IPS-NIHi7 (cell line): ENCODE measurements around the gene MCM3AP.

Experiments used
- DNase-seq: peaks from one replicate; pipeline ENCODE4 v3.0.0; 2012; ENCODE audit warnings: mixed read lengths; ENCODE audit errors: extremely low spot score

Gene MCM3AP

DNA sequence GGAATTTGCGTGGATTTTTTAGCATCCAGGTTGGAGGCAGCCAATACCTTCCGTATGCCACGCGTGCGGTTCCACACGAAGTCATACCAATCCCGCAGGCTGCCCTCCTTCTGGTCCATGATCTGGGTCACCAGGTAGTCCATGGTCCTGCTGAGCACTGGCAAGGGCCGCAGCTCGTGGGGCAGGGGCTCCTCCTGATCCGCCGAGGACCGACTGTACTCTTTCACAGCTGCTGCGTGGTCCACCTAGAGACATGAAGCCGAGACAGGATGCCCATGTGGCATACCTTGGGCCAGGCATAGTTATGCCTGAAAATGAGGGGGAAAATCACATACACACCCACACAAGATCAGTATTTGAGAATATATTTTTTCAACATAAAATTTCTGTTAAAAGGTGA, 12.1 kb downstream of the MCM3AP start:
- DNase-seq, result no peak

DNA sequence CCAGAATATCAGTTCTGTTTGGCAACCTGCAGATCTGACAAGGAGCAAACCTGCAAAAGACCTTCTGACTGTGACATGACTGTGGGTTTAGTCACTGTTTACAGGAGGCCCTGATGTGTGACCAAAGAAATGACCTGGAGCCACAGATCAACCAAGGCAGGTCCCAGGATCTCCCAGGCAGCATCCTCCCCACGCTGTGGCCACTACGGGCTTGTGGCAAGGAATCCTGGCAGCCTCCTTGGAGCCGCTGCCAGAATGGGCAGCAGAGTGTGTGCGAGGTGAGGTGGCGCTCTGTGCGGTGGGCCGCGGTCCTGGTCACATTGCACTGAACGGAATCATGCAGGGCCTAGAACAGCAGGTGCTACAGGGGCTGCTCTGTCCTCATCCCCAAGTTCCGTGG, 15.9 kb downstream of the MCM3AP start:
- peak; percentile 6 for DNase-seq

DNA sequence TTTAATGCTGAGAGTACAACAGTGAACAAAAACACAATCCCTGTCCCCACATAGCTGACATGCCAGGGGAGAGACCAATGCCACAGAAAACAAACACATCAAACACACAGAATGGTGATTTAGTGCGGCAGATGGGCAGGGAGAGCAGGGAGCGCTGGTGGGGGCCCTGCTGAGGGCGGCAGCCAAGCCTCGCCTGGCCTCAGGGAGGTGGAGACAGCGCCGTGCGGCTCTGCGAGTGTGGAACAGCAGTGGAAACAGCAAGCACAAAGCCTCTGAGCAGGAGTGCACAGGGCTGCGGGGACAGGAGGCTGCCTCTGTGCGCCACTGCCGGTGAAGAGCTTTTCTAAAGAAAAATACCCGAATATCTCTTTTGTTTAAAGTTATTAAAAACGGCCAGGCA, 17.0 kb downstream of the MCM3AP start:
- peak; percentile 10 for DNase-seq

DNA sequence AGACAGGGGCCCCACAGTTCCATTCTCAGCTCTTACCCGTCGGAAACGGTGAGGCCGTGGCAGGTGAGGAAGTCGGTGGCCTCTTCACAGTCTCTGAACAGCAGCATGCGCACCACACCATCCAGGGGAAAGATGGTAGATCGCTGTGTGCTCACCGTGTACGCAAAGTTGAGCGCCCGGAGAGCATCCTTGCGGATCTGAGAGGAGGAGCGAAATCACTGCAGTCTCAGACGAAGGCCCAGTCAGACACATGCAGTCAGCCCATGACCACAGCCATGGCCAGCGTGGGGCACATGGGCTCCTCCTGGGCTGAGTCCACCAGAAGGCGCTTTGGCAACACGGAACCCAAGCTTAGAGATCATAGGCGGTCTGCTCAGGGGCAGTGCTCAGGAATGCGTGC, 18.5 kb downstream of the MCM3AP start:
- no peak for DNase-seq

DNA sequence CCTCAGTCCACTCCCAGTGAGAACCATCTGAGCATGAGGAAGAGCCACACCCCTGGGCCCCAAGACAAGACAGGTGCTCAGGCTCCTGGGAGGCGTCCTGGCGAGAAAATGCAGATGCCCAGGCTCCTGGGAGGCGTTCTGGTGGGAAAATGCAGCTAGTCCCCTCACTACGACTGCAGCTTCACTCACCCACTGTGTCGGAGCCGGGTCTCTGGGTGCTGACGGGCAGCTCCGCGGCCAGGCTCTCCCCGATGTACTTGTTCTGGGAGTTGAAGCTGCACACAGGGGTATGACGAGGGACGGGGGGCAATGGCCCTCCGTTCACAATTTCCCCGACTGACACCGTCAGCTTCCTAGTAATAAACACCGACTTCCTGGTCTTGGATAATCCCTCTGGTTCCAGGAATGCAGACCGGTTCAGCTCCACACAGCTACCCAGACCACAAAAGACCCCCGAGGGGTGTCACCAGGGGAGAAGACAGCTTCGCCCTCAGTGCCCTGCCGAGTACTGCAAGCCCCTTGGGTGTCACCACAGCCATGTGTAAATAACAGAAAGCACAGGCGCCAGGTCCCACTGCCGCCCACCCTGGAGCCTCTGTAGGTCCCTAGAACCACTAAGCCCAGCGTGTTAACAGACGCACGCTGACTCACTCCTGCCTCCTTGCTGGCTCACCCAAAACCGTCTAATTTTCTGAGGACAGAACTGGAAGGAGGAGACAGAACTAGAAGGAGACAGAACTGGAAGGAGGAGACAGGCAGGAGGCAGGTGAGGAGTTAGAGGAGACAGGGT, 19.5 kb downstream of the MCM3AP start:
- no peak for DNase-seq

DNA sequence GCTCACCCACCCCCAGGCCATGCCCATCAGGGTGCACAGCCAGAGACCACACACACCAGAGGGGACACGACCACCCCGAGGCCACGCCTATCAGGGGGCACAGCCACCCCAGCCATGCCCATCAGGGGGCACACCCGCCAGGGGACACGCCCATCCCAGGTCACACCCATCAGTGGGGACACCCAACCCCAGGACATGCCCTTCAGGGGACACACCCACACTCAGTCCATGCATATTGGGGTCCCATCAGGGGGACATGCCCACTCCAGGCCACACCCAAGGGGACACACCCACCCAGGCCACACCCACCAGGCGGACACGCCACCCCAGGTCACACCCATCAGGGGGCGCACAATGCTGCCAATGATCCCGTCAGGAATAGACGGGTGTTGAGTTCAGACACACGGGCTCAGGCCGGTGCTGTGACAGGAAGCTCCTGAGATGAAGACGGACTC, 20.7 kb downstream of the MCM3AP start:
- DNase-seq, result no peak

DNA sequence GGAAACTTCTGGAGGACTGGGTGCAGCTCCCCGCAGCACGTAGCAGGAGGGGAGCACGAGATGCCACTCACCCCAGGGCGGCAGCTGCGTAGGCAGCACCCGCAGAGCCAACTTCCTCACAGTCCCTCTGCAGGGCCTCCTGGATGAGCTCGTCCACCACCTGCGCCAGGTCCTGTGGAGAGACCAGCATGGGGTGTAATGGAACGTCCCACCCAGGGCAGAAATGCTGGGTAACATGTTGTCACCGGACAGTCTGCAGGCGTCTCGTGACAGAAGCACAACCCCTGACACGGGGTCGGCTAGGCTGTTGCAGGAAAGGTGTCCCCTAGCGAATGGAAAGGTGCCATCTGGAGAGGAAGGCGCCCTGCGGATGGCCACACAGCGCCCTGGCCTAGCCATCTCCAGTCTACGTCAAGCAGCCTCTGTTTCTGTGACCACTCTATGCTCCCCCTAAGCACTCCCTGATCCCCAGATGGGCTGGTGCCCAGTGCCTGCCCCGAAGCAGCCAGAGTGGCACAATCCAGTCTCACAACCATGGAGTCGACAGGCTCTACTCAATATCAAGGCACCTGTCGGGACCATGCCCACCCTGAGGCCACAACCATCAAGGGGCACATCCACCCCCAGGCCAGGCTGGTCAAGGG, 21.2 kb downstream of the MCM3AP start:
- DNase-seq, result no peak

DNA sequence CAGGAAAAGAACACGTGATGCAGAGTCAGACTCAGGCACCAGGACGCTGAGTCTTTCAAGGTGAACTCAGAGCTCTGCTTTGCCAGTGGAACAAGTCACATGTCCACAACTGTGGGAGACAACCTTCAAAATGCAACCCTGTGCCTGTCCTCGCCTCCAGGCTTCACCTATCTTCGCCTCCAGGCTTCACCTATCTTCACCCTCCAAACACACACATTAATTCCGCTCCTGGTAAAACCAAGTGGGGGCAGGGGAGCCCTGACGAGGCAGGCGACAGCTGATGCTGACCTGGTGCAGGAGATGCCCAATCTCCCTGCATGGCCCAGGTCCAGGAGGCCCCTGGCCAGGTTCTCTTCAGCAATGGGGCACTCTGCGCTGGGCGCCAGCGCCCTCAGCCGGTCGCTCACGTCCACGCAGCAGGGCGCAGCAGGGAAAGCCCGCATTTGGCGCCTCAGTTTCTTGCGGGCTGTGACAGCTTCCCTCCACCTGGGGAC, 28.9 kb downstream of the MCM3AP start:
- DNase-seq, result no peak

DNA sequence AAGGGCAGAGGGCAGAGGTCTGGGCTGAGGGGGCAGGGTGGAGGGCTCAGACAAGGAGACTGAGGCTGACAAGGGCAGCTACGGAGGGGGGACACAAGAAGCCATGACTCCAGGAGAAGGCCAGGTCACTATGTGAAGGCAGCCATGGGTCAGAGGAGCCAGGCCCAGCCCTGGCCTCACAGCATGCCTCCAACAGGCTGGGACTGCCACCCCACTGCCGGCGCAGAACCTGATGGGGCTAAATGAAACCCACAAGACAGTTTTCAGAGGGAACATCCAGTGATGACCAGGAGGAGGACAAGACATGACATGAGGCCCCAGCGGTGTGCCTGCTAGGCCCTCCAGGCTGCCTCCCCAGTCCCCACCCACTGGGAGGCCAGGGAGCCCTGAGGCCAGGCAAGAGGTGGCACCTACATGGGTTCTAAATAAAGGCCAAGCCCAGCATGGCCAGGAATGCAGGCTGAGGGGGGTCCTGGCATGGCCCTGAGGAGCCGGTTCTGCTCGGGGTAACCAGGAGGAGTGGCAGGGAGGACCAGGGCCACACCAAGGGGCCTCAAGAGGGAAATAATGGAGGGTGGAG, 29.6 kb downstream of the MCM3AP start:
- no peak for DNase-seq

DNA sequence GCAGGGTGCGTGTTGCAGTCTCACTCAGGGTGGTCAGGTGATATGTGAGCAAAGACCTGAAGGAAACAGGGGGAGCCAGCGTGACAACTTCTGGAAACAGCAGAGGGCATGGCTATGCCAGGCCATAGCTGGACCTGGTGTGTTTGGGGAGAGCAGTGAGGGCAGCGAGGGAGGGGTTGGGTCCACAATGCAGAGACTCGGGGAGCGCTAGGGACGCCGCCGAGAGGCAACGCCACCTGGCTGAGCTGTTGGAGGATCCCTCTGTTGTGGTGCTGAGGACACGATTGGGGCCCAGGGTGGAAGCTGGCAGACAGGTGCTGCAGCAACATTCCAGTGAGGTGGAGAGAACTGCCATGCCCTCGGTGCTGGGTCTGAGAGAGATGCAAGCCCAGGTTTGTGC, 30.2 kb downstream of the MCM3AP start:
- DNase-seq, result no peak

DNA sequence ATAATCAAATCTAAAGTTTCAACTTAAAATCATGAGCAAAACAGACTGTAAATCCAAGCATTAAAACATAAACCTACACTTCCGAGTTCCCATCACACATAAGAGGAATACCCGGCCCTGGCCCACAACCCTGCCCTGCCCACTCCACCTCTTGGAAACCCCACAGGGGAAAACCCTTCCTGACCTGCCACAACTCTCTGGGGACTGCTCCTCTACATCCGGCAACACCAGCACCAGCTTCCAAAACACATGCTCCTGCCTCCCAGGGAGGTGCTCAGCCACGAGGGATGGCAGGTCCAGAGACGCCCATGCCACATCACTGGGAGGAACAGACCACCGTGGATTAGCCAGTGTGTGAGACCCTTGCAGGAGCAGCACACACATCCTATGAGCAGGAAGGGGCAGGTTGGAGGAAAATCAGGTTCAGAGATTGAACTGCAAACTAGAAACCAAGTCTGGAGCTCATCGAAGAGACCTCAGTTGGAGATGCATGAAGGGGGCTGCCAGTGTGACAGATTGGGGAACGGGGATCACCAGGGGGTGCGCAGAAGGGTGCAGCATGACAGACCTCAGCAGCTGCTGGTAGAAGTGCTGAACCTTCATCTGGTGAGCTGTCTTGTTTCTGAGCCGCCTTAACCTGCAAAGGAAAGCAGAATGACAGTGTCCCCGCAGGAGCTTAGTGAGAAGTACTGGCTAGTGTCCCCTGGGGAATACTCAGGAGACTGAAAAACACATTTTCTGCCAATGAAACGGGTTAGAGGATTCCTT, 31.0 kb downstream of the MCM3AP start:
- DNase-seq, result no peak

DNA sequence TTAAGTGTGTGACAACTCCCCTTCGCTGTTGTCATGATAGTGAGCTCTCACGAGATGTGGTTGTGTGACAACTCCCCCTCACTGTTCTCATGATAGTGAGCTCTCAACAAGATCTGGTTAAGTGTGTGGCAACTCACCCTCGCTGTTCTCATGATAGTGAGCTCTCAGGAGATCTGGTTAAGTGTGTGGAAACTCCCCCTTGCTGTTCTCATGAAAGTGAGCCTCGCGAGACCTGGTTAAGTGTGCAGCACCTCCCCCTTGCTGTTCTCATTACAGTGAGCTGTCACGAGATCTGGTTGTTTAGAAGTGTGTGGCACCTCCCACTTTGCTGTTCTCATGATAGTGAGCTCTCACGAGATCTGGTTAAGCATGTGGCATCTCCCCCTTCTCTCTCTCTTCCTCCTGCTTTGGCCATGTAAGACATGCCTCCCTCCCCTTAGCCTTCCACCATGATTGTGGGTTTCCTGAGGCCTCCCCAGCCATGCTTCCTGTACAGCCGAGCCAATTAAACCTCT, 31.7 kb downstream of the MCM3AP start:
- no peak for DNase-seq

DNA sequence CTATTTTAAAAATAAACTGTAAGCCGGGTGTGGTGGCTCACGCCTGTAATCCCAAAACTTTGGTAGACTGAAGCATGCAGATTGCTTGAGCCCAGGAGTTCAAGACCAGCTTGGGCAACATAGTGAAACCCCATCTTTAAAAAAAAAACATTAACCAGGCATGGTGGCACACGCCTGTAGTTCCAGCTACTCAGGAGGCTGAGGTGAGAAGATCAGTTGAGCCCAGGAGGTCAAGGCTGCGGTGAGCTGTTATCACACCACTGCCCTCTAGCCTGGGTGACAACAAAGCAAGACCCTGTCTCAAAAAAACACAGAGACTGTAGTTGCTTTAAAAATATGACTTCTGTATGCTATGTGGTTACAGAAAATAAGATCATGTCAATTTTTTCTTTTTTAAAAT, 32.6 kb downstream of the MCM3AP start:
- DNase-seq, result no peak

DNA sequence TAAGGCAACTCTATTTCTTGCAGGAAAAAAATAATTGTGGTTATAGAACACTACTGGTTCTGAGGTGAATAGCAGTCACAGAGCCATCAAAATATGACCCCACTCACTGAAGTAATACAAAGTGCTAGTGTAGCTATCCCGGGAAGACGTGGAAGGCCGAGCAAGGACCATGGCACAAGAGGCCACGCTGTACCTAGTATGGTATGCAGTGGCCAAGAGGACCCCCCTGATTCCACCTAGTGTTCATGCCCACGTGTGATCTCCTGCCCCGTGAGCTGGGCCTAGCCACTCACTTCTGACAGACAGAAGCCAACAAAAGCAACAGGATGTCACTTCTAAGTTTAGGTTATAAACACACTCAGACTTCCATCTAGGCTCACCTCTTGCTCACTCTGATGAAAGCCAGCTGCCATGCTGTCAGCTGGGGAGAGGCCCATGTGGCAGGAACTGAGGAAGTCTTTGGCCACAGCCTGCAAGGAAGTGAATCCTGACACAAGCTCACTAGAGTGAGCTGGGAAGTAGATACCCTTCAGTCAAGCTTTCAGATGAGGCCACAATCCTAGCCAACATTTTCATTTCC, 35.2 kb downstream of the MCM3AP start:
- no peak for DNase-seq

DNA sequence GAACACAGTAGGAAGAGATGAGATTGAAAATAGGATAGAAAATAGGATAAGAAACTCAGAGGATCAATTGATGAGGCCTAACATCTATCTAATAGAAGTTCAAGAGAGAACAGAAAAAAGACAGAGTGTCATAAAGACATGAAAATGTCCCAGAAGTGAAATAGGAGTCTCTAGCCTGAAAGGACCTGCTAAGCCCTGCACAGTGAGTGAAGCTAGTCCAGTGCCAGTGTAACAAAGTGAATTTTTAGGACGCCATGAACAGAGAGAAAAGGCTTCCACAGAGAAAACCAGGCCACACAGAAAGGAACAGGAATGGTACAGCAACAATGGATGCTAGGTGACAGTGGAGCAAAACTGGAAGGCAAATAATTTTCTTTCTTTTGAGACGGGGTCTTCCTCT, 36.6 kb downstream of the MCM3AP start:
- no peak for DNase-seq

DNA sequence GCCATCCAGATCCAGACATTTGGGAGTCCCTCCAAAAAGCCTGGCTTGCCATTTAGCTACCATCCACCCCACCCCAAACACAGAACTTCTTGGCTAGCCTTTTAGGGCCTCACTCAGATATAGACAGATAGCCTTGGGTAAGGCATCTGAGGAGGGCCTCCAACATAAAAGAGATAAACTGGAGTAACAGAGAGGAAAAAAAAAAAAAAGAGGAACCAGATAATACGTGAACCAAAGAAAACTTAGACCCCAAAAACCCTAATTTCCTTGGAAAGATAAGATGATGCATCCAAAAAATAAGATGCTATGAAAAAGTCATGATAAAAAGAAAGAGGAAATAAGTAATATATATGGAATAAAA, 37.0 kb downstream of the MCM3AP start:
- DNase-seq, result no peak

DNA sequence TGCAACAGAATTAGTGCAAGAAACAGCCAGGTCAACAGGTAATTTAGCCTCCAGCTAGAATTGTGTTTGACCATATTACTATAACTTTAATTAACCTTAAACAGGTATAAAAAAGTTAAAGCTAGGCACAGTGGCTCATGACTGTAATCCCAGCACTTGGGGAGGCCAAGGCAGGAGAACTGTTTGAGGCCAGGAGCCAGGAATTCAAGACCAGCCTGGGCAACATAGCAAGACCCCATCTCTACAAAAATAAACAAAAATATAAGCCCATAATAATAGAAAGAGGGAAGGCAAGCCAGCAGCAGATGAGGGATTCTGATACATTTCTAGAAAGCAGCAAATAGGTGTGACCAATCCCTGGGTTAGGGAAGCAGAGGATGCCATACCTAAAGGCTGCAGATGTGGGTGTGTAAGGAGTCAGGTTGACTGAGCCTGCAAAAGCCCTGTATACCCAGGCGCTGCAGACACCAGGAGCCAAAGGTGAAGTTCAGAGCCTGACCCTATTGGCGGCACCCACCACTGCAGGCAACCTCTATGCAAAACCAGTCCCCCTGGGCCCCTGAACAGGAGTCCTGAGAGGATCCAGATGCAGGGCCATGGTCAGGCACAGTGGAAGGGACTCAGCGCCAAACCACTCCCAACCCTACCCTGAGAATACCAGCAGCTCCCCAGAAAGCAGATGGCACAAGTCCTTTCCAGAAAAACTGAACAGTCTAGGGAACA, 37.6 kb downstream of the MCM3AP start:
- DNase-seq, result no peak

DNA sequence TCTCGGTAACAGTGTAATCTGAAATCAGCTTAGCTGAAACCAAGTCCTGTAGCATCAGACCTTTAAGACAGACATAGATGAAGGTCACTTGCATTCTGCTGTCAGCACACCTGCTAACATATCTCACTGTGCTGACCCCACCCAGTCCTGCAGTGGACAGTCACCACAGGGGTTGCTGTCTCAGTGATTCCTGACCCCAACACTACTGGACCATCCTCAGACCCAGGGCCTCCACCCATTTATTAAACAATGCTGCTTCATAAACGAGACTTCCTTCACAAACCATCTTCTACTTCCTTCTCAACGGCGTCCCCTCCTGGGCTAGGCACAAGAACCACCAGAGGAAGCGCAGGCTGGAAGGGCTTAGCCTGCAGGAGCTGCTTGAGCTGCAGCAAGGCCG, 39.1 kb downstream of the MCM3AP start:
- no peak for DNase-seq

DNA sequence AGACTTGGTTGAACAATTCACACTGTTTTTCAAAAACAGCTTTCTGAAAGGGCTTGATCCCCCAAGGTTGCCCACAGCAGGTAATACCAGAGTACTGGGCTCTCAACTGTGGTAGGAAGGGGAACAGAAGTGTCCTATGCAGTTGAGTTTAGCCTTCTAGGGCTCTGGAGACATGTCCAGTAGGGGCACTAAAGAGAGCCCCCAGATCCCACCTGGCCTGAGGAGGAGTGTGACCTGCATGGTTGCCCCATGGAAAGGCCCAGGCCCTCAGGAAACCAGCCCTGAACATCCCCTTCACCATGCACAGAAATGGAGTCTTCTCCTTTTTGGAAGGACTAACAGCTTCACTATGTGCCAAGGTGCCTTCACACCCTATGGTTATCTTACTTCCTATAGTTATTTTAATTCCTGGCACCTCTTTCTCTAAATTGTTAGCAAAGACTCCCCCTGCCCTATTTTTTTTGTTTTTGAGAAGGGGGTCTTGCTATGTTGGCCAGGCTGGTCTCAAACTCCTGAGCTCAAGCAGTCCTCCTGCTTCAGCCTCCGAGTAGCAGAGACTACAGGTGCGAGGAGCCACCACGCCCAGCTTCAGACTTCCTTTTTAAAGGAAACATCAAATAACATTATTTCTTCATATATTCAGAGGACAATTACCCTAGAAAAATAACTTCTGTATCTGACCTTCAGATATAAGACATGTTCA, 40.0 kb downstream of the MCM3AP start:
- DNase-seq, result no peak

DNA sequence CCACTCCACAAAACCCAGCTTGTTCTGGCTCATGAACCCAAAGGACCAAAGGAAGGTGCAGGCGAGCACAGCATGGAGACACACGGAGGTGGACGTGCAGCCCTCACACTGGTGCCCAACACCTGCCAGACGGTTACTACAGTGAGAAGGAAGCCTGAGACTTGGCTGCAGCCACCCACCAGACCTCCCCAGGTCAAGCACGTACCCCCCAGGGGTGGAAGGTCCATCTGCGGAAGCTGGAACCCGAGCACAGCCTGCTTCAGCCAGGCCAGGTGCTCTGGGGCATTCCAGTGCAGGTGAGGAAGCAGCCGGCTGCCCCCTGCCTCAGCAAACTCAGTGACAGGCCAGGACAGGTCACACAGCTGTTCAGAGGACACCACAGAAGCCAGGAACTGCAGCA, 40.8 kb downstream of the MCM3AP start:
- no peak for DNase-seq
